ENCODE measurements around the gene NUDT4. TPM values are rescaled to one million over a fixed set of nuclear protein-coding genes. Genes with fewer than 3 reads are reported as not detected.

Gene NUDT4
- total RNA-seq, 2 donors from 2014 or later = 140 to 244 TPM

GRCh38 chr12:93442411-93443340 lies 65.0 kb downstream of the NUDT4 start:
- ATAC-seq = peak in 1 of 2 donors; percentile 3
- intact Hi-C loops (cut with DNase I) = no loop called here
- no peak for DNase-seq

GRCh38 chr12:93443576-93443975 lies 65.9 kb downstream of the NUDT4 start:
- intact Hi-C loops (cut with DNase I) = no loop called here
- no peak for ATAC-seq
- no peak for DNase-seq

- intact Hi-C loops (cut with DNase I) = no loop called here
- ATAC-seq (no peak), DNase-seq (no peak)
Measured at GRCh38 chr12:93447555-93448290, 70.0 kb downstream of the NUDT4 start.

GRCh38 chr12:93448796-93449195 lies 71.1 kb downstream of the NUDT4 start:
- ATAC-seq (no peak), DNase-seq (no peak)
- intact Hi-C loops (cut with DNase I) = no loop called here

DNA sequence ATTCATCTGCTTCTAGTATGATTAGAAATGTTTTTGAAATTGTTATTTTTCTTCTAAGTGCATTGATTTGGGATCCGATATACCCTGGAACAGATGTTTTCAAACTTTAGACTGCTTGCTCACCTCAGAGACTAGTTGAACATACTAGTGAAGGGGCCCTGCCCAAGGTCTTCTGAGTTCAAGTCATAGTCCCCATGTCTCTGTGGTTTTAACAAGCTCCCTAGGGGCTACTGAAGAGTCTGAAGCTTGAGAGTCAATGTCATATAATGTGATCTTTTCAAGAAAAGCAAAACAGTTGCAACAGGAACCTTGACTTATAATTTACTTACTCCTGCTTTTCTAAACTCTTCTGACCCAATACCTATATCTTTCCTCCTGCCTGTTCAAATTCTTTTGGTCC lies 71.6 kb downstream of the NUDT4 start:
- intact Hi-C loops (cut with DNase I) = no loop called here
- ATAC-seq (no peak), DNase-seq (no peak)

DNA sequence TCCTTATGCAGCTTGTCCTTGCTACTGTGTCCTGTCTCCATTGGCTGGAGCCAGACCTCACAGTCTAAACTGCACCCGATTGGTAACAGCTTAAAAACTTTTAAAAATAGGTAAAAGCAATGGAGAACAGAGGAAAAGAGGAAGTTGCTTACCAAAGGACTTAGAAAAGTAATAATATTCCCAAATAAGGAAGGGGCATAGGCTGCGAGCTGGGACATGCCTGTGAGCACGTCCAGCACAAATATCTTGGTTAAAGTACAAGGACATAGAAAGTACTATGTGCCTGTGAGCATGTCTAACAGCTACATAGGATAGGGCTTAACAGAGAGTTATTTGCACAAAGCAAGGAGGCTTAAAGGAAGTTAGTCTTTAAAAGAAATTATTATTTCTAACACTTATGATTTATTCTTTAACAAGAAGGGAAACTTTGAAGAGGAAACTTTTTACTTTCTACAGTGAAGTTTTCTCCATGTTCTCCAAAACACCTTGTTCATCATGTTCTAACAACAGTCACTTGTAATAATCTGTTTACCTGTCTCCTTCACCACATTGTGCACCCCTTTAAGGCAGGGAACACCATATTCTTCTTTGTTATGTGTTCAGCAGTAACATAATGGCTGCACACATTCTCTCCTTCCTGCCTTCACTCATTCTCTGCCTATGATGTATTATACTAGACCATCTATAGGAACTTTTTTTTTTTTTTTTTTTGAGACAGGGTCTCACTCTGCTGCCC lies 73.9 kb downstream of the NUDT4 start:
- DNase-seq = no peak
- intact Hi-C loops (cut with DNase I) = no loop called here
- ATAC-seq = no peak

DNA sequence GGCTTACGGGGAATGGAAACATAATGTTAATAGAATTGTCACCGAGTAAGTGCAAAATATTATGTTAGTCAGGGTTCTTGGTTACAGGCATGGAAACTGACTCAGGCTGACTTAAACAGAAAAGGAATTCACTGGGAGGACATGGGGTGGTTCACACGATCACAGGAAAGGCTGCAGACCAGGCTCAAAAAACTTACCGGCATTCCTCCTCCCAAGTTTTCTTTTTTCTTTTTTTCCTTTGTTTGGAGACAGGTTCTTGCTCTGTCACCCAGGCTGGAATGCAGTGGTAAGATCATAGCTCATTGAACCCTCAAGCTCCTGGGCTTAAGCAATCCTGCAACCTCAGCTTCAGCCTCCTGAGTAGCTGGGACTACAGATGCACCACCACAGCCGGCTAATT lies 75.9 kb downstream of the NUDT4 start:
- no peak for DNase-seq
- intact Hi-C loops (cut with DNase I) = no loop called here
- no peak for ATAC-seq

DNA sequence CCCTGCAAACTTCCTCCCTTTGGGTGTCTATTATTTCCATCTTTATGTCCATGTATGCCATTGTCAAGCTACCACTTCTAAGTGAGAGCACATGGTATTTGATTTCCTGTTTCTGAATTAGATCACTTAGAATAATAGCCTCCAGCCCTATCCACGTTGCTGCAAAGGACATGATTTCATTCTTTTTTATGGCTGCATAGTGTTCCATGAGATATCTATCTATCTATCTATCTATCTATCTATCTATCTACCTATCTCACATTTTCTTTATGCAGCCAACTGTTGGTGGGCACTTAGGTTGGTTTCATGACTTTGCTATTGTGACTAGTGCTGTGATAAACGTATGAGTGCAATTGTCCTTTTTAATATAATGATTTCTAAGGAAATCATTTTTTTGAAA lies 78.4 kb downstream of the NUDT4 start:
- ATAC-seq = no peak
- DNase-seq = no peak
- intact Hi-C loops (cut with DNase I) = no loop called here

Other genes with a start within 250 kb of the NUDT4 start
- 10 to 100 TPM; 72.2 to 92.2 TPM for gene UBE2N, start 64.0 kb downstream of the NUDT4 start, total RNA-seq
- gene MRPL42, start 89.6 kb downstream of the NUDT4 start, total RNA-seq = 10 to 100 TPM; 43.2 to 51.8 TPM
- 10 to 100 TPM; 12.0 to 18.4 TPM for gene SOCS2, start 194.8 kb downstream of the NUDT4 start, total RNA-seq

Measured in left cardiac atrium (tissue), 4 donors.